Right lobe of liver (tissue), 6 donors: ENCODE measurements around the gene NAV2. TPM values are rescaled to one million over a fixed set of nuclear protein-coding genes. Genes with fewer than 3 reads are reported as not detected.

Source experiments
- ATAC-seq, 4 donors: fragments of 200-7000 bp; cut with Tn5 transposase; one replicate each; pipeline ENCODE4 v1.9.1; 2020; ENCODE audit warnings: mild to moderate bottlenecking in 4 of 4, moderate library complexity in 4 of 4
- DNase-seq, 3 donors: peaks; one replicate each; pipeline ENCODE4 v3.0.0-alpha.2; 2020
- H3K27ac ChIP-seq, 3 donors: fragments of 200-600 bp; one replicate each; pipeline ENCODE4 v1.8.0; 2022
- H3K27me3 ChIP-seq, 2 donors: fragments of 200-600 bp; one replicate each; pipeline ENCODE4 v1.8.0; 2022
- H3K36me3 ChIP-seq, 4 donors: fragments of 200-600 bp; sonication (generic) in 1 of 4; one replicate each; pipeline versions ENCODE4 v1.5.1 to v1.8.0; 2017 to 2022; ENCODE audit warnings: control low read depth in 1 of 4
- H3K4me1 ChIP-seq, 4 donors: fragments of 200-600 bp; sonication (generic) in 1 of 4; one replicate each; pipeline versions ENCODE4 v1.5.1 to v1.8.0; 2017 to 2022; ENCODE audit warnings: control low read depth in 1 of 4
- H3K4me3 ChIP-seq, 3 donors: fragments of 200-600 bp; one replicate each; pipeline ENCODE4 v1.8.0; 2022
- H3K9me3 ChIP-seq, 4 donors: fragments of 200-600 bp; sonication (generic) in 1 of 4; one replicate each; pipeline versions ENCODE4 v1.5.1 to v1.8.0; 2017 to 2022; ENCODE audit warnings: control low read depth in 1 of 4
- POLR2A ChIP-seq: fragments of 450-650 bp; IDR thresholded peaks from one replicate; pipeline ENCODE4 v1.6.1; 2017; ENCODE audit warnings: antibody characterized with exemption, mild to moderate bottlenecking
- WGBS: methylation state at CpG from one replicate; pipeline ENCODE4 v1.1.6; 2018; ENCODE audit warnings: low coverage, low lambda C conversion rate; ENCODE audit not compliant: insufficient coverage; ENCODE audit errors: missing lambda C conversion rate; 5-methylcytosine and 5-hydroxymethylcytosine counted together
- intact Hi-C, 2 donors: fragments of 100-400 bp; cut with DNase I; formaldehyde crosslinking; loops; one replicate each; pipeline versions ENCODE4 v1.11.2 to v1.14.1; 2022
- total RNA-seq, 6 experiments: library from RNA; depleted of rRNA in 2 of 6; stranded (reverse); fragments of >200 nt in 2 of 6; fragmentation: NEBNext Ultra II Directional in 3 of 6; extraction: Animal tissue kit (Norgen Biotek cat#: 25700) in 3 of 6; gene quantifications; one replicate each; pipeline versions ENCODE4 v1.1.0 to v1.2.4, GENCODE V29; 2016 to 2023
- TF ChIP-seq, protein P1 (sequence below), 4 donors: fragments of 200-600 bp in 3 of 4; fragments of 450-650 bp in 1 of 4; IDR thresholded peaks; one replicate each; pipeline versions ENCODE4 v1.5.1 to v1.8.0; 2016 to 2022; ENCODE audit warnings: antibody characterized with exemption in 4 of 4, mild to moderate bottlenecking in 2 of 4
- donor health status: DM: no; HTN: yes; CAD: no.
- donor health status: DM: no; HTN: no; CAD: no.
- donor health status: DM: no; HTN: no; CAD: no.
- donor health status: DM: no; HTN: yes; CAD: no.
- donor health status: DM: no; HTN: yes; CAD: no.

Gene NAV2
- total RNA-seq, 6 experiments from 2014 or later = 15.5 to 69.2 (median 37.1) TPM

DNA sequence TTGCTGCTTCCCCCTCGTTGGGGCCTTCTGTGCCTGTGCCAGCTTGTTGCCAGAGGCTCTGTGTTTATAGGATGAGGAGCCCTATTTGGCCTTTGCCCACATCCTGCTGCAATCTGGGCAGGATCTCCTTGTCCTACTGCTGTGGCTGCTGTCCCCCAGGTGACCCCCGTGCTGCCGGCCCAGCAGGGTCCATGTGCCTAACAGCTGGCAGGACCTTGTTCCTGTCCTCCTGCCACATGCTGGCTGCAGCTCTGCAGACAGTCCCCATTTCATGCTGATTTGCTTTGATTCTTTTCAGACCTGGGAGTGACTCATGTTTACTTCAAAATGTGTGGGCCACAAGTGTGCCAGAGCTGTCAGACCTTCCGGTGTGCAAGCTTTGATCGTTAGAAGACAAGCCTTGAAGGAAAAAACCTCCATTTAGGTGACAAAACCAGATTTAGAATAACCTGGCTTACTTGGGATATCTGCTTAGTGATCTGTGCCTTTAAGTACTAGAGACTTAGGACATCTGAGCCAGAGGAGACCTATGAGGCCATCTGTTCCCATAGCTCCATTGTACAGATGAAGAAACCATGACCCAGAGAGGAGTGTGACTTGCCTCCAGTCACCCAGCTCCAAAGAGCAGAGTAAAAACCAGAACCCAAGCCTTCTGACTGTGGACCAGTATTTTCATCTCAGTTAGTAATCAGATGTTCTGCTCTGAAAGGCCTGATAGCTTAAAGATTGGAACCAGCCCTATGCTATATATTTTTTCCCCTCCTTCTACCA lies 11.1 kb downstream of the NAV2 start:
- TF ChIP-seq, protein P1, sequence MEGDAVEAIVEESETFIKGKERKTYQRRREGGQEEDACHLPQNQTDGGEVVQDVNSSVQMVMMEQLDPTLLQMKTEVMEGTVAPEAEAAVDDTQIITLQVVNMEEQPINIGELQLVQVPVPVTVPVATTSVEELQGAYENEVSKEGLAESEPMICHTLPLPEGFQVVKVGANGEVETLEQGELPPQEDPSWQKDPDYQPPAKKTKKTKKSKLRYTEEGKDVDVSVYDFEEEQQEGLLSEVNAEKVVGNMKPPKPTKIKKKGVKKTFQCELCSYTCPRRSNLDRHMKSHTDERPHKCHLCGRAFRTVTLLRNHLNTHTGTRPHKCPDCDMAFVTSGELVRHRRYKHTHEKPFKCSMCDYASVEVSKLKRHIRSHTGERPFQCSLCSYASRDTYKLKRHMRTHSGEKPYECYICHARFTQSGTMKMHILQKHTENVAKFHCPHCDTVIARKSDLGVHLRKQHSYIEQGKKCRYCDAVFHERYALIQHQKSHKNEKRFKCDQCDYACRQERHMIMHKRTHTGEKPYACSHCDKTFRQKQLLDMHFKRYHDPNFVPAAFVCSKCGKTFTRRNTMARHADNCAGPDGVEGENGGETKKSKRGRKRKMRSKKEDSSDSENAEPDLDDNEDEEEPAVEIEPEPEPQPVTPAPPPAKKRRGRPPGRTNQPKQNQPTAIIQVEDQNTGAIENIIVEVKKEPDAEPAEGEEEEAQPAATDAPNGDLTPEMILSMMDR (IDR thresholded peaks at IDR 0.05) = no peak
- TF ChIP-seq POLR2A = peak; percentile 11

DNA sequence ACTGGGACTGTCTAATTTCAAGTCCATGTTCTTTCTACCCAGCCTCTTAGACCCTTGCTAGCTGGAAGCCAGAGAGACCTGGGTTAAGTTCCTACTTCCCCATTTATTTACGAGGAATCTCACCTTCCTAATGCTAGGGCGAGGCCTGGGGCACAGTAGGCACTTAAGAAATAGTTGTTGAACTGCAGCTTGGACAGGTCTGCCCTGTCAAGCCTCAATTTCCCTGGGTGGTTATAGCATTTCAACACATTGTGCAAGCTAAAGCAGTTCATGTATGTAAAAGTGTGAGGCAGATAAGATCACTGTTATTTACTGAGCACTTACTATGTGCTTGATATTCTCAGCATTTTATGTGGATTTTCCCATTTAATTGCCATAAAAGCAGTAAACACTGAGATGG lies 12.1 kb downstream of the NAV2 start:
- 100% methylated on average over 1 of the region's 2 CpGs for WGBS
- Histone ChIP-seq H3K36me3 (no peaks in the 10 kb centered on the region), H3K4me3 (no peak overlapping the region), H3K4me1 (peaks cover 0 to 13% (median 0%) of the 10 kb centered on the region in 4 donors), H3K27me3 (no peaks in the 10 kb centered on the region), H3K9me3 (no peaks in the 10 kb centered on the region), H3K27ac (no peak overlapping the region)
- no peak for DNase-seq
- intact Hi-C loops = no loop called here
- TF ChIP-seq, protein P1 (IDR thresholded peaks at IDR 0.05) = no peak
- TF ChIP-seq POLR2A = no peak
- no peak for ATAC-seq

More for the DNA sequence above, 11.1 kb downstream of the NAV2 start:
- DNase-seq (peak; percentile 69 to 85 (median 77)), ATAC-seq (peak; percentile 83 to 94 (median 88))
- 0% methylated on average over 3 of the region's 5 CpGs for WGBS
- Histone ChIP-seq H3K9me3 (no peaks in the 10 kb centered on the region), H3K36me3 (no peaks in the 10 kb centered on the region), H3K4me3 (no peak overlapping the region), H3K27ac (peak overlapping the region in 2 of 3 donors; percentile 13 to 18), H3K27me3 (no peaks in the 10 kb centered on the region), H3K4me1 (peaks cover 0 to 13% (median 0%) of the 10 kb centered on the region in 4 donors)
- intact Hi-C loops = no loop called here

DNA sequence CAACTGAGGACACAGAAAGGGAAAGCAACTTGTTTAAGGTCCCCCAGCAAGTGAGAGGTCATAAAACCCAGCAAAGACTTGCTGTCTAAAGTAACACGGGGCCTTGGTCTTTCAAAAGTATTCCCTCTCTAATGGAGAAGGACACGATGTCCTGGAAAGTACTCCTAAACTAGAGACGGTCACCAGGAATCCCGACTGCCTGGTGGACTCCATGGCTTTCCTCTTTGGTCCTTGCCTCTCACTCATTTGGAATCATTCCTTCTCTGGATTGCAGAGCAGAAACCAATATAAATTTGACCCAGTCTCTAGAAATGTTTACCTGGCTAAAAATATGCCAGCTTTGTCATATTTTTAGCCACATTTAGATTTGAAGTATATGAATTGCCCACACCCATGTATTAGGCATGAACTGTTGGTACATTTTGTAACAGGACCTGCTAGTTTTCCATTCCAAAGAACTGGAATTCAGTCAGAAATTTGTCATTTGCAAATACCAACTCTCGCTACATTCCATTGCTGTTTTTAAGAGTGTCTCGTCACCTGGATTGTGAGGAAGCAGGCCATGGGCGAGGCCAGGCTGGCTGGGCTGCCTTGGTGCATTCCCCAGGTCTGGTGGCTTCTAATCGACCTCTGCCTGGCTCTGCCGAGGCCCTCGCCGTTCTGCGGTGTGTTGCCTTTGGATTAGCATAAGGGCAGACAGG lies 12.9 kb downstream of the NAV2 start:
- H3K27ac ChIP-seq = no peak overlapping the region

DNA sequence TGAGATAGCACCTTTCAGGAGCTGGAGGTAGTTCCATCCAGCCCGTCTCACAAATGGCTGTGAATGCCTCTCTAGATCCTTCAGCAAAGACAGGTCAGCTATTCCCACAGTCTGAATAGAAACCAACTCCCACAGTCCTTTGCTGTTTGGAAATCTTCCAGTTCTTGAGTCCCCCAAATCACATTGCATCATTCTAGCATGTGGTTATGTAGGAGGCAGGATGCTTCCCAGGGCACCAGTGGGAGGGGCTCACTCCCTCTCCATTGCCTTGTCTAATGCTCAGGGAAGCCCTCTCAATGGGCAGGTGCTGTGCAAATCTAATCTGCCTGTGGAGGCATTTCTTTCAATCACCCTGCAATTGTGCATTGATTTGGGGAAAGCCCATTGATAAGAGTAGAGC lies 14.6 kb downstream of the NAV2 start:
- H3K9me3 ChIP-seq = no peaks in the 10 kb centered on the region
- H3K4me1 ChIP-seq = peaks cover 0 to 13% (median 0%) of the 10 kb centered on the region in 4 donors
- no CpG with 5 or more reads among the region's 1 CpG for WGBS
- DNase-seq (no peak), ATAC-seq (peak in 2 of 4 donors; percentile 8 to 22)
- no peak overlapping the region for H3K27ac ChIP-seq
- no peak overlapping the region for H3K4me3 ChIP-seq
- intact Hi-C loops = no loop called here
- no peak for TF ChIP-seq POLR2A
- TF ChIP-seq, protein P1 (IDR thresholded peaks at IDR 0.05) = no peak
- H3K27me3 ChIP-seq = no peaks in the 10 kb centered on the region
- no peaks in the 10 kb centered on the region for H3K36me3 ChIP-seq

More for the DNA sequence above, 12.9 kb downstream of the NAV2 start:
- peaks cover 0 to 13% (median 0%) of the 10 kb centered on the region in 4 donors for H3K4me1 ChIP-seq
- no peaks in the 10 kb centered on the region for H3K36me3 ChIP-seq
- H3K9me3 ChIP-seq = no peaks in the 10 kb centered on the region
- DNase-seq (peak in 1 of 3 donors; percentile 51), ATAC-seq (no peak)
- intact Hi-C loops = no loop called here
- H3K4me3 ChIP-seq = no peak overlapping the region
- TF ChIP-seq, protein P1 (IDR thresholded peaks at IDR 0.05) = no peak
- TF ChIP-seq POLR2A = no peak
- WGBS = 83% methylated on average over 11 of the region's 12 CpGs
- H3K27me3 ChIP-seq = no peaks in the 10 kb centered on the region
